ENCODE measurements around the gene RTN4RL2. TPM values are rescaled to one million over a fixed set of nuclear protein-coding genes. Genes with fewer than 3 reads are reported as not detected.

The RTN4RL2 gene
- 1 to 10 TPM in 1 of 4 donors, under 1 TPM in 2, not detected in 1; 0.20 to 1.5 (median 0.42) TPM for total RNA-seq

GRCh38 chr11:57460022-57460757 is at the start of gene RTN4RL2:
Gene RTN4RL2 (plus strand): TSS chr11:57460528. CDS start chr11:57460866, 338 bp downstream.
- WGBS, 2 donors: 0 to 1% methylated on average over 33 to 37 of the region's 66 CpGs
- Histone ChIP-seq H3K27me3 (peaks cover 2 to 68% of the 10 kb centered on the region in 2 donors), H3K4me3 (peak within 1 kb of the TSS; percentile 16 to 49 (median 31)), H3K9me3 (no peaks in the 10 kb centered on the region), H3K4me1 (peaks cover 0 to 44% (median 29%) of the 10 kb centered on the region in 4 donors), H3K36me3 (no peaks in the 10 kb centered on the region), H3K27ac (no peak within 1 kb of the TSS)
- DNase-seq (ENCODE audit: low spot score in 2 of 2): no peak
- TF ChIP-seq POLR2A (IDR thresholded peaks at IDR 0.05): no peak
- peak in 1 of 5 experiments; percentile 13 for TF ChIP-seq CTCF (IDR thresholded peaks at IDR 0.05)

- WGBS, 2 donors: 87 to 91% methylated on average over 4 of the region's 4 CpGs
- Histone ChIP-seq H3K4me1 (peaks cover 0 to 11% (median 0%) of the 10 kb centered on the region in 4 donors), H3K9me3 (no peaks in the 10 kb centered on the region), H3K27ac (no peak overlapping the region), H3K4me3 (no peak overlapping the region), H3K27me3 (no peaks in the 10 kb centered on the region), H3K36me3 (peaks cover 0 to 97% (median 4%) of the 10 kb centered on the region in 3 donors)
- DNase-seq (ENCODE audit: low spot score in 2 of 2): no peak
- TF ChIP-seq EP300 (IDR thresholded peaks at IDR 0.05) (no peak), CTCF (IDR thresholded peaks at IDR 0.05) (no peak), POLR2A (IDR thresholded peaks at IDR 0.05) (no peak)
Measured at GRCh38 chr11:57413681-57414080, 46.6 kb upstream of the RTN4RL2 start.

GRCh38 chr11:57414612-57415212 is 45.6 kb upstream of the RTN4RL2 start:
- DNase-seq (ENCODE audit: low spot score in 2 of 2): no peak
- Histone ChIP-seq H3K36me3 (peaks cover 0 to 94% (median 4%) of the 10 kb centered on the region in 3 donors), H3K4me1 (peaks cover 0 to 11% (median 0%) of the 10 kb centered on the region in 4 donors), H3K4me3 (no peak overlapping the region), H3K27me3 (no peaks in the 10 kb centered on the region), H3K9me3 (no peaks in the 10 kb centered on the region), H3K27ac (no peak overlapping the region)
- WGBS, 2 donors: 95 to 98% methylated on average over 11 of the region's 11 CpGs
- no peak for TF ChIP-seq POLR2A (IDR thresholded peaks at IDR 0.05)
- TF ChIP-seq EP300 (IDR thresholded peaks at IDR 0.05): no peak
- TF ChIP-seq CTCF (IDR thresholded peaks at IDR 0.05): no peak

GRCh38 chr11:57416436-57416835 is 43.9 kb upstream of the RTN4RL2 start:
- TF ChIP-seq EP300 (IDR thresholded peaks at IDR 0.05): no peak
- H3K36me3 ChIP-seq: peaks cover 0 to 97% (median 4%) of the 10 kb centered on the region in 3 donors
- peak overlapping the region in 2 of 4 donors; percentile 36 to 42 for H3K27ac ChIP-seq
- no peaks in the 10 kb centered on the region for H3K9me3 ChIP-seq
- 85 to 86% methylated on average over 3 of the region's 3 CpGs for WGBS, 2 donors
- H3K4me3 ChIP-seq: no peak overlapping the region
- H3K4me1 ChIP-seq: peaks cover 0 to 11% (median 0%) of the 10 kb centered on the region in 4 donors
- H3K27me3 ChIP-seq: no peaks in the 10 kb centered on the region
- no peak for DNase-seq (ENCODE audit: low spot score in 2 of 2)

- Histone ChIP-seq H3K27ac (peak overlapping the region in 2 of 4 donors; percentile 36 to 42), H3K4me1 (peaks cover 0 to 11% (median 0%) of the 10 kb centered on the region in 4 donors), H3K9me3 (no peaks in the 10 kb centered on the region), H3K4me3 (no peak overlapping the region), H3K27me3 (no peaks in the 10 kb centered on the region), H3K36me3 (peaks cover 0 to 97% (median 4%) of the 10 kb centered on the region in 3 donors)
- 47 to 57% methylated on average over 4 of the region's 4 CpGs for WGBS, 2 donors
- DNase-seq (ENCODE audit: low spot score in 2 of 2): peak in 1 of 2 donors; percentile 38
- peak in 1 of 2 donors; percentile 19 for TF ChIP-seq EP300 (IDR thresholded peaks at IDR 0.05)
- TF ChIP-seq POLR2A (IDR thresholded peaks at IDR 0.05): no peak
Measured at GRCh38 chr11:57417056-57417455, 43.3 kb upstream of the RTN4RL2 start.

GRCh38 chr11:57418131-57418530 is 42.2 kb upstream of the RTN4RL2 start:
- Histone ChIP-seq H3K4me1 (peaks cover 0 to 21% (median 0%) of the 10 kb centered on the region in 4 donors), H3K4me3 (no peak overlapping the region), H3K36me3 (peaks cover 0 to 95% (median 4%) of the 10 kb centered on the region in 3 donors), H3K27ac (no peak overlapping the region), H3K9me3 (no peaks in the 10 kb centered on the region), H3K27me3 (no peaks in the 10 kb centered on the region)
- no peak for DNase-seq (ENCODE audit: low spot score in 2 of 2)
- no peak for TF ChIP-seq CTCF (IDR thresholded peaks at IDR 0.05)
- no peak for TF ChIP-seq POLR2A (IDR thresholded peaks at IDR 0.05)
- TF ChIP-seq EP300 (IDR thresholded peaks at IDR 0.05): no peak

Data from tibial nerve (tissue), 4 donors.